ENCODE measurements around the gene CREB5. TPM values are rescaled to one million over a fixed set of nuclear protein-coding genes. Genes with fewer than 3 reads are reported as not detected.

CREB5 gene
- total and polyA plus RNA-seq, 2 of the 8 experiments (the other 6 are each of a cell fraction or from before 2014, with no cell fraction given): 2.4 to 2.7 TPM

- TF ChIP-seq KDM1A (IDR thresholded peaks at IDR 0.05; ENCODE audit: borderline replicate concordance, low read length) (no peak), SP1 (IDR thresholded peaks at IDR 0.05; ENCODE audit: low read depth, low read length) (no peak), RXRA (IDR thresholded peaks at IDR 0.05; ENCODE audit: insufficient read depth, low read depth, low read length) (no peak), SIRT6 (IDR thresholded peaks at IDR 0.05; ENCODE audit: low read length) (no peak)
Measured at GRCh38 chr7:28510026-28510369, 97.7 kb downstream of the CREB5 start (continued).
